Measurements from ENCODE around the gene ZNF362. TPM values are rescaled to one million over a fixed set of nuclear protein-coding genes. Genes with fewer than 3 reads are reported as not detected.
A peak's percentile ranks its signal among the peaks of the same experiment; 100 is the strongest.

Gene ZNF362
- total RNA-seq, 2 donors from 2014 or later: 6.7 to 7.5 TPM

GRCh38 chr1:33343539-33343938, 87.2 kb downstream of the ZNF362 start:
- Mint-ChIP-seq H3K4me3 (no peak overlapping the region), H3K27ac (no peak overlapping the region), H3K36me3 (peaks cover 4% of the 10 kb centered on the region), H3K9me3 (no peaks in the 10 kb centered on the region), H3K27me3 (no peaks in the 10 kb centered on the region), H3K4me1 (ENCODE audit: low read depth in 2 of 2) (peaks cover 33% of the 10 kb centered on the region in 2 donors)
- DNase-seq (ENCODE audit: low spot score) (no peak), ATAC-seq (no peak)

- H3K4me3 Mint-ChIP-seq: no peak overlapping the region
- peaks cover 7% of the 10 kb centered on the region for H3K36me3 Mint-ChIP-seq
- no peak overlapping the region for H3K27ac Mint-ChIP-seq
- DNase-seq (ENCODE audit: low spot score) (no peak), ATAC-seq (no peak)
- peaks cover 31 to 39% of the 10 kb centered on the region in 2 donors for H3K4me1 Mint-ChIP-seq (ENCODE audit: low read depth in 2 of 2)
- H3K27me3 Mint-ChIP-seq: no peaks in the 10 kb centered on the region
- H3K9me3 Mint-ChIP-seq: no peaks in the 10 kb centered on the region
These were observed 88.7 kb downstream of the ZNF362 start for GRCh38 chr1:33344896-33345560.

- Mint-ChIP-seq H3K9me3 (no peaks in the 10 kb centered on the region), H3K4me3 (peak overlapping the region; percentile 95), H3K4me1 (ENCODE audit: low read depth in 2 of 2) (peaks cover 33 to 48% of the 10 kb centered on the region in 2 donors), H3K36me3 (peaks cover 7% of the 10 kb centered on the region), H3K27ac (peak overlapping the region; percentile 16 to 60), H3K27me3 (peaks cover 0 to 3% of the 10 kb centered on the region in 2 donors)
- ATAC-seq (no peak), DNase-seq (ENCODE audit: low spot score) (no peak)
These were observed 90.2 kb downstream of the ZNF362 start for GRCh38 chr1:33346533-33346926.

- Mint-ChIP-seq H3K27ac (peak overlapping the region; percentile 16 to 60), H3K4me1 (ENCODE audit: low read depth in 2 of 2) (peaks cover 33 to 48% of the 10 kb centered on the region in 2 donors), H3K9me3 (no peaks in the 10 kb centered on the region), H3K27me3 (peaks cover 0 to 3% of the 10 kb centered on the region in 2 donors), H3K4me3 (peak overlapping the region; percentile 95), H3K36me3 (peaks cover 7% of the 10 kb centered on the region)
- ATAC-seq: no peak
- peak; percentile 8 for DNase-seq (ENCODE audit: low spot score)
These were observed 90.8 kb downstream of the ZNF362 start for GRCh38 chr1:33346927-33347649.

- DNase-seq (ENCODE audit: low spot score) (peak; percentile 54), ATAC-seq (no peak)
- peak overlapping the region; percentile 95 for H3K4me3 Mint-ChIP-seq
- H3K27me3 Mint-ChIP-seq: peaks cover 0 to 3% of the 10 kb centered on the region in 2 donors
- peaks cover 7% of the 10 kb centered on the region for H3K36me3 Mint-ChIP-seq
- peaks cover 31 to 48% of the 10 kb centered on the region in 2 donors for H3K4me1 Mint-ChIP-seq (ENCODE audit: low read depth in 2 of 2)
- peak overlapping the region in 1 of 2 donors; percentile 16 for H3K27ac Mint-ChIP-seq
- H3K9me3 Mint-ChIP-seq: no peaks in the 10 kb centered on the region
These were observed 91.3 kb downstream of the ZNF362 start for GRCh38 chr1:33347650-33347992.

- peaks cover 0 to 3% of the 10 kb centered on the region in 2 donors for H3K27me3 Mint-ChIP-seq
- peaks cover 7% of the 10 kb centered on the region for H3K36me3 Mint-ChIP-seq
- no peak for ATAC-seq
- DNase-seq (ENCODE audit: low spot score): no peak
- H3K4me3 Mint-ChIP-seq: peak overlapping the region; percentile 95
- H3K27ac Mint-ChIP-seq: peak overlapping the region; percentile 69 to 80
- peaks cover 29 to 48% of the 10 kb centered on the region in 2 donors for H3K4me1 Mint-ChIP-seq (ENCODE audit: low read depth in 2 of 2)
- no peaks in the 10 kb centered on the region for H3K9me3 Mint-ChIP-seq
These were observed 91.9 kb downstream of the ZNF362 start for GRCh38 chr1:33348194-33348593.

- Mint-ChIP-seq H3K4me1 (ENCODE audit: low read depth in 2 of 2) (peaks cover 29 to 46% of the 10 kb centered on the region in 2 donors), H3K27me3 (peaks cover 0 to 3% of the 10 kb centered on the region in 2 donors), H3K4me3 (peak overlapping the region; percentile 95), H3K36me3 (peaks cover 7% of the 10 kb centered on the region), H3K27ac (peak overlapping the region; percentile 69 to 80), H3K9me3 (no peaks in the 10 kb centered on the region)
- ATAC-seq: no peak
- DNase-seq (ENCODE audit: low spot score): peak; percentile 52
These were observed 92.4 kb downstream of the ZNF362 start for GRCh38 chr1:33348676-33349080.

- DNase-seq (ENCODE audit: low spot score) (peak; percentile 59), ATAC-seq (peak; percentile 63 to 70)
- H3K4me3 Mint-ChIP-seq: peak overlapping the region; percentile 95
- peaks cover 0 to 3% of the 10 kb centered on the region in 2 donors for H3K27me3 Mint-ChIP-seq
- H3K36me3 Mint-ChIP-seq: peaks cover 7% of the 10 kb centered on the region
- no peaks in the 10 kb centered on the region for H3K9me3 Mint-ChIP-seq
- peaks cover 29 to 40% of the 10 kb centered on the region in 2 donors for H3K4me1 Mint-ChIP-seq (ENCODE audit: low read depth in 2 of 2)
- H3K27ac Mint-ChIP-seq: peak overlapping the region; percentile 69 to 80
These were observed 92.9 kb downstream of the ZNF362 start for GRCh38 chr1:33349081-33349759.

- peaks cover 7% of the 10 kb centered on the region for H3K36me3 Mint-ChIP-seq
- peak overlapping the region; percentile 64 to 86 for H3K27ac Mint-ChIP-seq
- peak; percentile 91 to 96 for ATAC-seq
- peak overlapping the region; percentile 86 for H3K4me3 Mint-ChIP-seq
- peak; percentile 90 for DNase-seq (ENCODE audit: low spot score)
- H3K9me3 Mint-ChIP-seq: no peaks in the 10 kb centered on the region
- H3K27me3 Mint-ChIP-seq: peaks cover 0 to 3% of the 10 kb centered on the region in 2 donors
- peaks cover 29 to 39% of the 10 kb centered on the region in 2 donors for H3K4me1 Mint-ChIP-seq (ENCODE audit: low read depth in 2 of 2)
These were observed 93.7 kb downstream of the ZNF362 start for GRCh38 chr1:33349778-33350610.

Other genes with a start within 250 kb of the ZNF362 start
- 100 to 1,000 TPM; 379 to 475 TPM for gene AK2, start 219.6 kb upstream of the ZNF362 start, total RNA-seq
- 1 to 10 TPM; 2.4 to 4.4 TPM for gene AZIN2, start 175.3 kb upstream of the ZNF362 start, total RNA-seq
- gene TRIM62, start 74.4 kb upstream of the ZNF362 start, total RNA-seq: 10 to 100 TPM in 1 of 2 donors, 1 to 10 TPM in 1; 8.7 to 15.0 TPM
- gene A3GALT2, start 64.6 kb downstream of the ZNF362 start, total RNA-seq: not detected
- gene PHC2, start 174.6 kb downstream of the ZNF362 start, total RNA-seq: 10 to 100 TPM; 14.2 to 27.4 TPM
- 1 to 10 TPM; 4.9 to 6.2 TPM for gene ZSCAN20, start 216.2 kb downstream of the ZNF362 start, total RNA-seq